Adipose tissue (tissue), 3 donors: ENCODE measurements around the gene ATG9B. TPM values are rescaled to one million over a fixed set of nuclear protein-coding genes. Genes with fewer than 3 reads are reported as not detected.

Experiments
- H3K27ac ChIP-seq: one replicate; pipeline ENCODE4 v1.5.1; 2013; ENCODE audit warnings: low read depth, low read length
- WGBS, 3 donors: extraction: QIAGEN DNeasy Blood & Tissue Kit; methylation state at CpG; one replicate each; pipeline ENCODE4 v1.1.7; 2013; 5-methylcytosine and 5-hydroxymethylcytosine counted together
- polyA plus RNA-seq, 3 donors: library from polyadenylated mRNA; stranded (reverse); fragments of 200-250 nt; gene quantifications; one replicate each; pipeline ENCODE4 v1.2.3, GENCODE V29; 2013
- donor health status: healthy with polysubstance abuse.
- donor health status: Bipolar disorder and iron deficiency.
- donor health status: healthy.

ATG9B gene
- polyA plus RNA-seq, 3 donors: 0.11 to 2.1 (median 0.37) TPM

DNA sequence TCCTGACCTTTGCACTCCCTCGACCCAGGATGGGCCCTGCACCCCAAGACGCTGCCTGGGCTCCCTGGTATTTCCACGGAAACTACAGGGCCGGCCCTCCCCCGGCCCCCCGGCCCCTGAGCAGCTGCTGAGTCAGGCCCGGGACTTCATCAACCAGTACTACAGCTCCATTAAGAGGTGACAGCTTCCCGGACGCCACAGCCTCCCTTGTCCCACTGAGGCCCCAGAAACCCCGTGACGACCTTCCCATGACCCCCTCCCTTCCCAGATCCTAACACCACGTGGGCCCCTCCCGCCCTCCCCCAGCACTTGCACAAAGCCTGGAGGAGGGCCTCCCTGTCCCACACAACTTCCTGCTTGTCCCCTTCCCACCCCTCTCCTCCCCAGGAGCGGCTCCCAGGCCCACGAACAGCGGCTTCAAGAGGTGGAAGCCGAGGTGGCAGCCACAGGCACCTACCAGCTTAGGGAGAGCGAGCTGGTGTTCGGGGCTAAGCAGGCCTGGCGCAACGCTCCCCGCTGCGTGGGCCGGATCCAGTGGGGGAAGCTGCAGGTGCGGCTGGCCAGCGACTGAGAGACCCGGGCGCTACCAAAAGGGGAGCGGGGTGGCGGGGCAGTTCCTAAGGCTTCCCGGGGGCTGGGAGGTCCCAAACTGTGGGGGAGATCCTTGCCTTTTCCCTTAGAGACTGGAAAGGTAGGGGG lies 27.8 kb downstream of the ATG9B start:
- 30 to 32% (median 32%) methylated on average over 30 to 31 of the region's 31 CpGs for WGBS, 3 donors
- no peak overlapping the region for H3K27ac ChIP-seq

DNA sequence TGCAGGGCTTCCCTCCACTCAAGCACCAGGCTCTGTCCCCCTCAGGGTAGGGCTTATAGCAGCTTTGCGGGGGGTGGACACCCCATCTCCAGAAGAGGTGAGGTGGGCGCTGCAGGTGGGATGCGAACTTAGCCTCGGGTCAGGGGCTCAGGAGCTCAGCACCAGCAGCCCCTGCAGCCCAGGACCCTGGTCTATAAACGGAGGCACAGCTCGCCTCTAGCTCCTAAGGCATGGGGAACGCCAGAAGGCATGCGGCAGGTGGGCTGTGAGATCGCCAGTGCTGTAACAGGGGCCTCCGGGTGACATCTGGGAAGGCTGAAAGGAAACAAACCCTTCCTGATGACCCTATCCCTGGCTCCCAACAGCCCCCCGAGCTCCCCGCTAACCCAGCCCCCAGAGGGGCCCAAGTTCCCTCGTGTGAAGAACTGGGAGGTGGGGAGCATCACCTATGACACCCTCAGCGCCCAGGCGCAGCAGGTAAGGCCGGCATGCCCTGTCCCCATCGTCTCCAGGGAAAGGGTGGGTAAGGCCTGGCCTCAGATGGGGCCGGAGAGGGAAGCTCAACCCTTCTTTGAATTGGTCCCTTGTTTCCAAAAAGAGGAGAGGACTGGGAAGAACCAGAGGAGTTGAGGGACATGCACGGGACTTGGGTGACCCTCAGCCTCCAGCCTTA lies 29.3 kb downstream of the ATG9B start:
- WGBS, 3 donors: 40 to 63% (median 44%) methylated on average over 19 of the region's 19 CpGs
- no peak overlapping the region for H3K27ac ChIP-seq

DNA sequence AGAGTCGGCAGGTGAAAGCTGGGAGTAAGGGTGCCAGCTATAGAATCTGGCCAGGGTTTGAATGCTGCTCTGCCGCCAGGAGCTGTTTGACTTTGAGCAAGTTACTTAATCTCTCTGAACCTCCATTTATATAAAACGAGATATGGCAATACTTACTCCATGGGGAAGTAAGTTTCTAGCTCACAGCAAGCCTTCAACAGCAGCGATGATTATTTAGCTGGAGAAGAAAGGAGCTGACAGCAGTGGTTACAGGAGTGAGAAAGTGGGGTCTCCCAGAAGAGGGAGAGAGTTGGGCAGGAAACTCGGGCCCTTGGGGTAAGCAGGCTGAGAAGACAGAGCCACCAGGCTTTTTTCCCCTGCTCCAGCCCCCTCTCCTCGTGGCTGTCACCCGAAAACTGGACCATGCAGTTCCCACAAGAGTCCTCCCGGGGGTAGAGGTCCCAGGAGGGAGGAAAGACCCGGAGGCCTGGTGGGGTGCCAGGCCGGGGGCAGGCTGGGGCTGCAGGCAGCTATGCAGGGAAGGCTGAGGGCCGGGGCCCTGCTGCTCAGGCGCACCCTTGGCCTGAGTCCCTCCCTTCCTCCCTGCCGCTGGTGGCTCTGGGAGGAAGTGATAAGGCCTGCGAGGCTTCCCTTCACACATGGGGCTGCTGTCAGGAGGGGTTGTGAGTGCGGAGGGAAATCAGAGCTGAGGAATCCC lies 30.0 kb downstream of the ATG9B start:
- H3K27ac ChIP-seq: no peak overlapping the region
- WGBS, 3 donors: 22 to 56% (median 32%) methylated on average over 15 of the region's 15 CpGs

DNA sequence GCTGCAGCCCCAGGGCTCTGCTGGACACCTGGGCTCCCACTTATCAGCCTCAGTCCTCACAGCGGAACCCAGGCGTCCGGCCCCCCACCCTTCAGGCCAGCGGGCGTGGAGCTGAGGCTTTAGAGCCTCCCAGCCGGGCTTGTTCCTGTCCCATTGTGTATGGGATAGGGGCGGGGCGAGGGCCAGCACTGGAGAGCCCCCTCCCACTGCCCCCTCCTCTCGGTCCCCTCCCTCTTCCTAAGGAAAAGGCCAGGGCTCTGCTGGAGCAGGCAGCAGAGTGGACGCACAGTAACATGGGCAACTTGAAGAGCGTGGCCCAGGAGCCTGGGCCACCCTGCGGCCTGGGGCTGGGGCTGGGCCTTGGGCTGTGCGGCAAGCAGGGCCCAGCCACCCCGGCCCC lies 30.8 kb downstream of the ATG9B start:
- H3K27ac ChIP-seq: no peak overlapping the region
- 71 to 83% (median 78%) methylated on average over 13 to 14 of the region's 14 CpGs for WGBS, 3 donors

DNA sequence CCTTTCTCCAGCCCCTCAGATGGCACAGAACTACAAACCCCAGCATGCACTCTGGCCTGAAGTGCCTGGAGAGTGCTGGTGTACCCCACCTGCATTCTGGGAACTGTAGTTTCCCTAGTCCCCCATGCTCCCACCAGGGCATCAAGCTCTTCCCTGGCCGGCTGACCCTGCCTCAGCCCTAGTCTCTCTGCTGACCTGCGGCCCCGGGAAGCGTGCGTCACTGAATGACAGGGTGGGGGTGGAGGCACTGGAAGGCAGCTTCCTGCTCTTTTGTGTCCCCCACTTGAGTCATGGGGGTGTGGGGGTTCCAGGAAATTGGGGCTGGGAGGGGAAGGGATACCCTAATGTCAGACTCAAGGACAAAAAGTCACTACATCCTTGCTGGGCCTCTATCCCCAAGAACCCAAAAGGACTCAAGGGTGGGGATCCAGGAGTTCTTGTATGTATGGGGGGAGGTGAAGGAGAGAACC lies 31.4 kb downstream of the ATG9B start:
- H3K27ac ChIP-seq: no peak overlapping the region

DNA sequence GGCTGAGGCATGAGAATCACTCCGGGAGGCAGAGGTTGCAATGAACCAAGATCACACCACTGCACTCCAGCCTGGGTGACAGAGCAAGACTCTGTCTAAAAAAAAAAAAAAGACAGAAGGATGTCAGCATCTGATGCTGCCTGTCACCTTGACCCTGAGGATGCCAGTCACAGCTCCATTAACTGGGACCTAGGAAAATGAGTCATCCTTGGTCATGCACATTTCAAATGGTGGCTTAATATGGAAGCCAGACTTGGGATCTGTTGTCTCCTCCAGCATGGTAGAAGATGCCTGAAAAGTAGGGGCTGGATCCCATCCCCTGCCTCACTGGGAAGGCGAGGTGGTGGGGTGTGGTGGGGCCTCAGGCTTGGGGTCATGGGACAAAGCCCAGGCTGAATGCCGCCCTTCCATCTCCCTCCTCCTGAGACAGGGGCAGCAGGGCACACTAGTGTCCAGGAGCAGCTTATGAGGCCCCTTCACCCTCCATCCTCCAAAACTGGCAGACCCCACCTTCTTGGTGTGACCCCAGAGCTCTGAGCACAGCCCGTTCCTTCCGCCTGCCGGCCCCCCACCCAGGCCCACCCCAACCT lies 32.1 kb downstream of the ATG9B start:
- H3K27ac ChIP-seq: no peak overlapping the region
- 63 to 84% (median 78%) methylated on average over 4 to 6 of the region's 6 CpGs for WGBS, 3 donors

More for the DNA sequence above, 31.4 kb downstream of the ATG9B start:
- 41 to 44% (median 42%) methylated on average over 5 of the region's 5 CpGs for whole genome bisulfite sequencing, 3 donors

DNA sequence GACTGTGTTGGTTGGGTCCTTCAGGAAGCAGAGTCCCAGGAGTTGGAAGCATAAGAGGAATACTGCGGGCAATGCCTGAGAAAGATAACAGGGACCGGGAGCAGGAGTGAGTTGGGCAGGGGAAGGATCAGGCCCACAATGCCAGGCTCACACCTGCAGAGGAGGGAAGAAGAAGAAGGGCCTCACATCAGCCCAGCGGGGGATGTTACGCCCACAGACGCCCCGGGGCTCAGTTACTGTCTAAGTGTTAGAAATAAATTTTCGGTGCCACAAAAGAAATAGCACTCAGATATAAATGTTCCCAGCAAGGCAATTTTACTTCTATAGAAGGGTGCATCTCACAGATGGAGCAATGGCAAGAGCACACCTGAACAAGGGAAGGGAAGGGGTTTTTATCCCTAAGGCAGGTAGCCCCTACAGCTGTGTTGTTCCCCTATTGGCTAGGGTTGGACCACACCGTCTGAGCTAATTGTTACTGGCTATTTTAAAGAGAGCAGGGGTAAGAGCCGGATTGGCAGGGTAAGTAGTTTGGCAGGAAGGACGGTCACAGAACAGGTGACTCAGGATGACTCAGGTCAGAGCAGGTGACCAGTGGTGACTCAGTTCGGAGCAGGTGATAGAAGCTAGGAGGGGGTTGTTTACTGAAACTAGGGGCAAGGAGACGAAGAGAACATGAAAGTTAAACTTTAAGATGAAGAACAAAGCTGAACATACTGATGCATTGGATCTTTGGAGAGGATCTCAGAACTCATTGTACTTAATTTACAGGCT lies 33.7 kb downstream of the ATG9B start, which contains the start of gene NOS3:
Gene NOS3 (plus strand): TSS at position 602 of the 771 bp plus-strand sequence. CDS start 2,787 bp downstream, outside the sequence.
- H3K27ac ChIP-seq: no peak within 1 kb of the TSS
- WGBS, 3 donors: 83 to 95% (median 94%) methylated on average over 12 of the region's 12 CpGs

DNA sequence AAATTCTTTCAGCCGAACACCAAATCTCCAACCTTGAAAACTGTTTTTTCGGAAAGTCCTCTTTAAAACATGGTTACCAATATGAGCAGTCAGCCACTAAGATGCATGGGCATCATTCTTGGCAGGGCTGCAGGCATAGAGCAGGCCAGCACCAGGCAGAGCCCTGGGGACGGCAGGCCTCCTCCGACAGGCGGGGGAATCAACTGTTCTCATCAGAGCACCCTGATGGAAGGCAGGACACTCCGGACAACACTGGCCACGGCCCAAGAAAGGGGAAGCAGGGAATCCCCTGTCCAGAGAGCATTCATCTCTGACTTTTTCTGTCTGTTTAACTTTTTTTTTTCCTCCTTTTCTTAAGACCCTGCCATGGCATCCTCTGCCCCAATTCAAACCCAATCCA lies 34.8 kb downstream of the ATG9B start:
- H3K27ac ChIP-seq: no peak overlapping the region
- WGBS, 3 donors: 48 to 54% (median 50%) methylated on average over 7 of the region's 7 CpGs

DNA sequence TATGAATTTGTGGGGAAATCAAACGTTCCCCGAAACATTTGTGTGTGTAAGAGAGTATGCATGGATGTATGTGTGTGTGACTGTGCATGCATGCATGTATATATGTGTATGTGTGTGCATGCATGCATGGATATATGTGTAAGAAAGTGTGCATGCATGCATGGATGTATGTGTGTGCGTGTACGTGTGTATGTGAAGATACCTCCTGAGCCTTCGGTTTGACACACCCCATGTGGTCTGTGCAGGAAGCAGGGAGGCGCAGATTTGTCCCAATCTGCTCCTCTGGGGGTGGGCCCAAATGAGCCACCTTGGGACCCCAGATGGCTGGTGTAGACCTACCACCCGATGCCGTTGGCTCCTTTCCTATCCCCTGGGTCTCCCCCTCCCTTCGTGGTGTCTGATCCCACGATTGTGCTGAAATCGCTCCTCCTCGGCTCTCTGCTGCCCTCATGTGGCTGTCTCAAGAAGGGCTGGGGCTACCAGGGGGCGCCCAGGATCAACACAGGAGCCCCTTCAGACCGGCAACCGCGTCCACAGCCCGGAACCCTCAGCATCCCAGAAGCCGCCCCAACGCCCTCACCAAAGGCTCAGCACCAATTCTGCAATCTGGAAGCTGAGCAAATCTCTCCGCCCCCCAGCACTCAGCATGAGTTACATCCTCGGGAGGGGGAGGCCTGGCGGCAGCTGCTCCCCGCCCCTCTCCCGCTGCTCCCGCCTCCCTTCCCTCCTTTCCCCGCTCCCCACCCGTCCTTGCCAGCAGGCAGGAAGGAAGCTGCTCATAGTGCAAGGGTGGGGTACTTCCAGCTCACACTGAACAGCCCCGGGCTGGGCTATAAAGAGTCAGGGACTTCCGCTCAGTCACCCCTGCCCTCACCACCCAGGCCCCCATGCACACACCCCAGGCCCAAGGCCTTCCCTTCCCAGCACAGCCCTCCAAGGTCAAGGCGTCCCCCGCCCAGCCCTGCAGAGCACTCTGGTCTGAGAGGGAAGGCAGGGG lies 35.8 kb downstream of the ATG9B start:
- H3K27ac ChIP-seq: no peak overlapping the region
- 10 to 19% (median 11%) methylated on average over 25 to 31 of the region's 31 CpGs for WGBS, 3 donors

DNA sequence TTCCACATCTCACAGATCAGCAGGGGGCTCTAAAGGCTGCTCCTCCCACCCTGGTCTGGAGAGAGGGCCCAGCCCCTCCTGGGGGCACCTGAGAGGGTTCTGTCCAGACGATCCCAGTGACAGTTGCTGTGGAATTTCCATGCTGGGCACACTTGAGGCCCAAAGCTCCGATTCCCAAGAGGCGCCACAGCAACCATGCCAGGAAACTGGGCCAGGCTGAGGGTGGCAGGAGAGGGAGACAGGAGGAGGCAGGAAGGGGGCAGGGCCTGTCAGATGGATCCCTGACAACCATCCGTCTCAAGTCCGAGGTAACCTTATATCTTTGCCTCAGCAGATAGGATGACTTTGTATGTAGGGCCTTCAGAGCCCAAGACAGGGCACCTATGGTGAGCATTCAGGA lies 37.7 kb downstream of the ATG9B start:
- 63 to 66% (median 65%) methylated on average over 5 of the region's 5 CpGs for WGBS, 3 donors
- H3K27ac ChIP-seq: no peak overlapping the region

DNA sequence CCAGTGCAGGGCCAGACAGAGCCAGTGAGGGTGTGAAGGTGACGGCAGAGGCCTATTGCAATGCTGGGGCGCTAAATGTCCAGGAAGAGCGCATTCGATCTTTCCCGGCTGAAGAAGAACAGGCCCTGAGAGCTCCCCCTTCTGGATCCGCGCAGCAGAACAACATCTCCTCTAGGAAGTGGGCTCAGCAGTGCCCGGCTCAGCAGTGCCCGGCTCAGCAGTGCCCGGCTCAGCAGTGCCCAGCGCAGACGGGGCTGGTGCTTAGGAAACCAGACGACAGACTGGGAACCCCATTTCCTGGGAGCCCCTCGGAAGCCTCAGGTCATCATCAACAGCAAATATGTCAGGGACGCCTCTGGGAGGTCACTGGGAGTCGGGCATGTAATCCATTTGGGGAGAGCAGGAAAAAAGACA lies 38.2 kb downstream of the ATG9B start:
- H3K27ac ChIP-seq: no peak overlapping the region
- 10 to 12% (median 12%) methylated on average over 16 of the region's 16 CpGs for WGBS, 3 donors

DNA sequence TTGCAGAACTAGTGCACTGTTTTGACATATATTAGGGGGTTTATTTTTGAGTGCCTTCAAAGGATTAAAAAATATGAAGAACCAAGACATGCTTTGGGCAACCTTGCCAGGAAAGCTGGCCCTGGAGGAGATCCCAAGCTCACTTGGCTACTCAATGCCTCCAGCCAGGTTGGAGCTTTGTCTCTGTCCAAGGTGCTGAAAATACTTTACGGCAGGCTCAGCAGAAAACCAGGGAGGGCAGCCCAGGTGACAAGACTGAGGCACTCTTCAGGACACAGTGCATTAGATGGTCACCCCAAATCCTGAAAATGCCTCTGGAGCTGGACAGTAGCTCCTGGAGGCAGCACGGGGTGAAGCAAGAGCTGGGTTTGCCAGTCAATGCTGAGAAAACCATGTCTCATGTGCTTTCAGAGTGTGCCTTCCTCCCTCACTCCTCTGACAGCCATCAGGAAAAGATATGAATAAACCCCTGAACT lies 40.4 kb downstream of the ATG9B start:
- WGBS, 3 donors: 6 to 7% (median 7%) methylated on average over 2 of the region's 2 CpGs
- no peak overlapping the region for H3K27ac ChIP-seq

DNA sequence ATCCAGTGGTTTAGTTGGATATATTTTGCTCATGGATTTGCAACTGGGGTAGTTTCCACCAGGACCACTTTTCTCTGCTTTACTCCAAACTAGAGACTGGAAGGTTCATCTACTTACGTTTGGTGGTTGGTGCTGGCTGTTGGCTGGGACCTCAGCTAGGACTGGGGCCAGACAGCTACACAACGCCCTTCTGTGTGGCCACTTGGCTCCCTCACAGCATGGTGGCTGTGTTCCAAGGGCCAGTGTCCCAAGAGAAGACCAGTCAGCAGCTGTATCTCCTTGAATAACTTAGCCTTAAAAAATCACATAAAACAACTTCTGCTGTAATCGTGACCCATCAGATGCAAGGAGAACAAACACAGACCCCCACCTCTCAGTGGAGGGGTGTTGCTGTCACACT lies 41.9 kb downstream of the ATG9B start:
- WGBS, 3 donors: 23 to 40% (median 24%) methylated on average over 3 of the region's 3 CpGs
- no peak overlapping the region for H3K27ac ChIP-seq

DNA sequence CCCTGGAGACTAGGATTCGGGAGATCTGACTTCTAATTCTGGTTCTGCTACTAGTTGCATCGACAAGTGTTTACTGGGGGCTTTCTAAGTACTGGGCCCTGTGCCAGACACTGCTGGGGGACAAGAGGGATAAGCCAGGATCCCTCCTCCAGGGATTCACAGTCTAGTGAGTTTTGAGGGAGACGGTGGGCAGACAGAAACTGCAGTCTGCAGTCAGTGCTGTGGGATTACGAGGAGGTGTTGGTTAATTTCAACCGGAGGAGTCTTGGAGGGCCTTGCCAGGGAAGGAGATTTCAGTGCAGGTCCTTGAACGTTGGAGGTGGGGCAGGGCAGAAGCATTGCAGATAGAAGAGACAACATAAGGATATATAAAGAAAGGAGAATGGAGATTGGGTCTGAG lies 42.6 kb downstream of the ATG9B start:
- 56 to 61% (median 58%) methylated on average over 6 of the region's 6 CpGs for WGBS, 3 donors
- no peak overlapping the region for H3K27ac ChIP-seq

DNA sequence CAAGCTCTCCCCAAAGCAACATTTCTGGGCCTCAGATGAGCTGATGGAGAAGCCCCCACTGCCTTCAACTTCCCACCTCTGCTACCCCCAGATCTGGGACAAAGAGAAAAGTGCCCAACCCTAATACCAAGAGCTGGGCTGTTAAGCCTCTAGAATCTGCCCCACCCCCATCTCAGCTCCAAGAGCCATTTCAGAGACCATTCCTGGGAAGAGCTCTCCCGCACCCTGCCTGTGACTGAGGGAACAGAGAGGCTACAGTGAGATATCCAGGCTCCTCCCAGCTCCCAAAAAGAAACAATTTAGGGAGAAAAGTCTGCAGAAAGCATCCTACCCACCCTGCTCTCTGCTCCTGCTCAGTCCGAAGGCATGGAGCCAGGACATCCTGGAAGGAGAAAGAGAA lies 43.6 kb downstream of the ATG9B start:
- no peak overlapping the region for H3K27ac ChIP-seq
- 39 to 51% (median 42%) methylated on average over 2 of the region's 2 CpGs for WGBS, 3 donors

DNA sequence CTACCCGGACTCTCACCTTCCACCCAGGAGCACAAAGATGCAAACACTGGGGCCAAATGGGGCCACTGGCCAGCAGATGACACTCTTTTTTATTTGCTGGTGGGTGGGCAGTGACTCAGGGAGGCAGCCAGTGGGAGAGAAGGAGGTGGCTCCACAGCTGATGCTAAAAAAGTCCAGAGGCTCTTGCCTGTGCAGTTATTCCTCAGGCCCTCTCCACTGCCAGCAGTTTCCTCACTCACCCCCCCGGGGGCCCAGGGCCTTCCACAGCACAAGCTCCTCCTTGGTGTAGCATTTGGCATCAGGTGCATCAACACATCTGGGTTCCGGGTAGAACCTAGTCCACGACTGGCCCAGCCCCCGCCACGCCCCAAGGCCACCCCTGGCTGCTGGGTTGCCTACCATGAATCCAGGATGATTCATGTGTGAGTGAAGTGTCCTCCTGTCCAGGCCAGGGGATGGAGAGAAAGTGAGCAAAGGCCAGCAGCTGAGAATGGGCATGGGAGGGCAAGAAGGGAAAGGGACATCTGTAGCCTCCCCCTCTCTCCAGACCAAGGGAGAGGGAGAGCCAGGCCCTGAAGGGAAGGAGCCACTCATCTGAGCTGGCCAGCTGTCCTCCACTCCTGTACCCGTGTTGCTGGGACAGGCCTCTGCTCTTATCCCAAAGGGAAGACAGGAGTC lies 44.4 kb downstream of the ATG9B start:
- 37 to 40% (median 37%) methylated on average over 7 of the region's 7 CpGs for WGBS, 3 donors
- H3K27ac ChIP-seq: no peak overlapping the region
